ENCODE data around the gene VAV3. TPM values are rescaled to one million over a fixed set of nuclear protein-coding genes. Genes with fewer than 3 reads are reported as not detected.

The VAV3 gene
- total RNA-seq, 4 donors from 2014 or later, result 0.33 to 12.1 (median 0.47) TPM

GRCh38 chr1:107678993-107679392 lies 286.0 kb downstream of the VAV3 start:
- Histone ChIP-seq H3K27me3 (no peaks in the 10 kb centered on the region), H3K36me3 (no peaks in the 10 kb centered on the region), H3K9me3 (no peaks in the 10 kb centered on the region), H3K4me3 (no peak overlapping the region), H3K4me1 (no peaks in the 10 kb centered on the region), H3K27ac (no peak overlapping the region)
- TF ChIP-seq CTCF (IDR thresholded peaks at IDR 0.05 in 4 of 5, conservative IDR thresholded peaks at IDR 0.05 in 1 of 5) (no peak), POLR2A (IDR thresholded peaks at IDR 0.05) (no peak)
- DNase-seq, result no peak
- intact Hi-C loops (cut with DNase I; ENCODE audit: low total_unique reads) (no loop called here), in situ Hi-C loops (cut with MboI; ENCODE audit: low sequenced_read_pairs in 4 of 4) (no loop called here)
- ATAC-seq, result no peak

- intact Hi-C loops (cut with DNase I; ENCODE audit: low total_unique reads), result no loop called here
- ATAC-seq (no peak), DNase-seq (no peak)
- H3K27ac ChIP-seq, result no peak overlapping the region
- no peak overlapping the region for H3K4me3 ChIP-seq
- H3K9me3 ChIP-seq, result no peaks in the 10 kb centered on the region
- H3K4me1 ChIP-seq, result no peaks in the 10 kb centered on the region
- no peaks in the 10 kb centered on the region for H3K27me3 ChIP-seq
- no peaks in the 10 kb centered on the region for H3K36me3 ChIP-seq
- TF ChIP-seq POLR2A (IDR thresholded peaks at IDR 0.05), result no peak
- TF ChIP-seq CTCF (IDR thresholded peaks at IDR 0.05 in 4 of 5, conservative IDR thresholded peaks at IDR 0.05 in 1 of 5), result no peak
- in situ Hi-C loops (cut with MboI; ENCODE audit: low sequenced_read_pairs in 4 of 4), result no loop called here
Measured at GRCh38 chr1:107677697-107678096, 287.3 kb downstream of the VAV3 start.

- ATAC-seq (no peak), DNase-seq (no peak)
- Histone ChIP-seq H3K36me3 (no peaks in the 10 kb centered on the region), H3K4me3 (no peak overlapping the region), H3K4me1 (no peaks in the 10 kb centered on the region), H3K27ac (no peak overlapping the region), H3K27me3 (no peaks in the 10 kb centered on the region), H3K9me3 (no peaks in the 10 kb centered on the region)
- intact Hi-C loops (cut with DNase I; ENCODE audit: low total_unique reads), result no loop called here
- TF ChIP-seq CTCF (IDR thresholded peaks at IDR 0.05 in 4 of 5, conservative IDR thresholded peaks at IDR 0.05 in 1 of 5) (no peak), POLR2A (IDR thresholded peaks at IDR 0.05) (no peak)
- in situ Hi-C loops (cut with MboI; ENCODE audit: low sequenced_read_pairs in 4 of 4), result no loop called here
Measured at GRCh38 chr1:107674486-107674885, 290.5 kb downstream of the VAV3 start.

- DNase-seq (no peak), ATAC-seq (no peak)
- in situ Hi-C loops (cut with MboI; ENCODE audit: low sequenced_read_pairs in 4 of 4) (no loop called here), intact Hi-C loops (cut with DNase I; ENCODE audit: low total_unique reads) (no loop called here)
- no peak overlapping the region for H3K27ac ChIP-seq
- H3K4me1 ChIP-seq, result no peaks in the 10 kb centered on the region
- H3K4me3 ChIP-seq, result no peak overlapping the region
- no peaks in the 10 kb centered on the region for H3K27me3 ChIP-seq
- TF ChIP-seq CTCF (IDR thresholded peaks at IDR 0.05 in 4 of 5, conservative IDR thresholded peaks at IDR 0.05 in 1 of 5), result no peak
- no peak for TF ChIP-seq POLR2A (IDR thresholded peaks at IDR 0.05)
- H3K9me3 ChIP-seq, result no peaks in the 10 kb centered on the region
- no peaks in the 10 kb centered on the region for H3K36me3 ChIP-seq
Measured at GRCh38 chr1:107673006-107673405, 292.0 kb downstream of the VAV3 start.

GRCh38 chr1:107670397-107671040 lies 294.5 kb downstream of the VAV3 start:
- Histone ChIP-seq H3K4me1 (no peaks in the 10 kb centered on the region), H3K9me3 (no peaks in the 10 kb centered on the region), H3K27me3 (no peaks in the 10 kb centered on the region), H3K36me3 (no peaks in the 10 kb centered on the region), H3K4me3 (no peak overlapping the region), H3K27ac (no peak overlapping the region)
- no peak for ATAC-seq
- TF ChIP-seq POLR2A (IDR thresholded peaks at IDR 0.05), result no peak
- no peak for TF ChIP-seq CTCF (IDR thresholded peaks at IDR 0.05 in 4 of 5, conservative IDR thresholded peaks at IDR 0.05 in 1 of 5)
- in situ Hi-C loops (cut with MboI; ENCODE audit: low sequenced_read_pairs in 4 of 4), result no loop called here
- DNase-seq, result no peak
- intact Hi-C loops (cut with DNase I; ENCODE audit: low total_unique reads), result no loop called here

Measured in gastrocnemius medialis (tissue), 4 donors.